Measurements from ENCODE around the gene SMG6.
"Not testable (repeated sequence)": the region's sequence is repeated elsewhere in the genome, so short reads cannot be mapped to it uniquely, and the experiment has no call there.

The SMG6 gene

GRCh38 chr17:2207815-2208515 is 95.6 kb downstream of the SMG6 start:
- in situ Hi-C loops (cut with HindIII; ENCODE audit: low sequenced_read_pairs): no loop called here

DNA sequence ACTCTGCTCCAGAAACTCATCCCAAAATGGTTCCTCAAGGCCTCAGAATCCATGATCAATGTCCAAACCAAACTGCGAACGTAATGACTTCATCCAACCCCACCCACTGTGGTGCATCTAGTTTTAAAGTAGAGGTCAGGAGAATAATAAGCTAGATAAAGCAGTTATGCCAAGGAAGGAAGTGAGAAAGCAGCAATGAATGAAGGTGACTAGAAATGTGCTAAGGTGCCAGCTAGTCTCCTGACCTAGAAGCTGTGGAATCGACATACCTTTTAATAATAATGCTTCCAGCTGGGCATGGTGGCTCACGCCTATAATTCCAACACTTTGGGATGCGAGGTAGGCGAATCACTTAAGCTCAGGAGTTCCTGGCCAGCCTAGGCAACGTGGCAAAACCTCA is 99.2 kb downstream of the SMG6 start:
- in situ Hi-C loops (cut with HindIII; ENCODE audit: low sequenced_read_pairs): no loop called here

DNA sequence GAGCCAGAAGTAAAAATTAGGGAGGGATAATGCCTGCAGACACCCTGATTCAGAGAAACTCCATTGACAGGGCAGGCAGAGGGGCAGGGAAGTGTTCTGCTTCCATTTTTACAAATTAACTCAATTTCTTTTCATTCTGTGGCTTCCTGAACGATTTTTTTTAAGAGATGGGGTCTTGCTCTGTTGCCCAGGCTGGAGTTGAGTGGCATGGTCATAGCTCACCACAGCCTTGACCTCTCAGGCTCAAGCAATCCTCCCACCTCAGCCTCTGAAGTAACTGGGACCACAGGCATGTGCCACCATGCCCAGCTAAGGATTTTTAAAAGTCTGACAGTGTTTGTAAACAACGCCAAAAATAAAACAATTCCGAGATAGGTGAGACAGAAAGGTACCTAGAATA is 99.8 kb downstream of the SMG6 start:
- in situ Hi-C loops (cut with HindIII; ENCODE audit: low sequenced_read_pairs): no loop called here

GRCh38 chr17:2202996-2203575 is 100.5 kb downstream of the SMG6 start:
- in situ Hi-C loops (cut with HindIII; ENCODE audit: low sequenced_read_pairs): no loop called here

- in situ Hi-C loops (cut with HindIII; ENCODE audit: low sequenced_read_pairs): no loop called here
Observed at GRCh38 chr17:2202302-2202995, 101.1 kb downstream of the SMG6 start.

- in situ Hi-C loops (cut with HindIII; ENCODE audit: low sequenced_read_pairs): not testable (repeated sequence)
Observed at GRCh38 chr17:2199386-2199785, 104.2 kb downstream of the SMG6 start.

DNA sequence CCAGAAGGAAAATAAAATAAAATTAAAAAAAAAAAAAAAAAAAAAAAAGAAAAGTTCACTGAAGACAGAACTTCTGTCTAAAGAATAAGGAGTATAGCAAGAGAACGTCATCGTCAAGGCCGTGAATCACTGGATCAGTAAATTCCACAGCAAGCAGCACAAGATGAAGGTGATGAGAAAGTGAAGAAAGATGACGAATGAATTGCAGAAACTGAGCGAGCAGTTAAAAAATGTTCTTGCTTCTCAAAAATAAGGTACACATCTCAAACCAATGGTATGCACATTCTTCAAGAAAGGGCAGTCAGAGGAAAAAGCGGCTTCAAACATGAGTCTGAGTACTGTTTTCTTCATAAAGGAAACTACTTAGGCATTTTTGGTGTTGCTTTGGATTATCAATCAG is 104.7 kb downstream of the SMG6 start:
- in situ Hi-C loops (cut with HindIII; ENCODE audit: low sequenced_read_pairs): no loop called here

DNA sequence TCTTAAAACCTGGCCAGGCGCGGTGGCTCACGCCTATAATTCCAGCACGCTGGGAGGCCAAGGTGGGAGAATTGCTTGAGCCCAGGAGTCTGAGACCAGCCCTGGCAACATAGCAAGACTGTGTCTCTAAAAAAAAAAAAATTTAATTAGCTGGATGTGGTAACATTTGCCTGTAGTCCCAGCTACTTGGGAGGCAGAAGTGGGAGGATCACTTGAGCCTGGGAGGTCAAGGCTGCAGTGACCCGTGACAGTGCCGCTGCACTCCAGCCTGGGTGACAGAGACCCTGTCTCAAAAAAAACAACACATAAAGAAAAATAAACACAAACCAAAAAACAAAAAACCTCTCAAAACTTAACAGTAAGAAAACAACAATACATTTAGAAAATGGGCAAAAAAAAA is 106.3 kb downstream of the SMG6 start:
- in situ Hi-C loops (cut with HindIII; ENCODE audit: low sequenced_read_pairs): no loop called here

- in situ Hi-C loops (cut with HindIII; ENCODE audit: low sequenced_read_pairs): no loop called here
Observed at GRCh38 chr17:2195729-2196128, 107.9 kb downstream of the SMG6 start.

GRCh38 chr17:2194889-2195335 is 108.7 kb downstream of the SMG6 start:
- in situ Hi-C loops (cut with HindIII; ENCODE audit: low sequenced_read_pairs): no loop called here

- in situ Hi-C loops (cut with HindIII; ENCODE audit: low sequenced_read_pairs): no loop called here
Observed at GRCh38 chr17:2192367-2193057, 111.1 kb downstream of the SMG6 start.

GRCh38 chr17:2191785-2192184 is 111.8 kb downstream of the SMG6 start:
- in situ Hi-C loops (cut with HindIII; ENCODE audit: low sequenced_read_pairs): no loop called here

GRCh38 chr17:2191227-2191626 is 112.4 kb downstream of the SMG6 start:
- in situ Hi-C loops (cut with HindIII; ENCODE audit: low sequenced_read_pairs): no loop called here

GRCh38 chr17:2190014-2190413 is 113.6 kb downstream of the SMG6 start:
- in situ Hi-C loops (cut with HindIII; ENCODE audit: low sequenced_read_pairs): no loop called here

GRCh38 chr17:2188971-2189630 is 114.5 kb downstream of the SMG6 start:
- in situ Hi-C loops (cut with HindIII; ENCODE audit: low sequenced_read_pairs): no loop called here

DNA sequence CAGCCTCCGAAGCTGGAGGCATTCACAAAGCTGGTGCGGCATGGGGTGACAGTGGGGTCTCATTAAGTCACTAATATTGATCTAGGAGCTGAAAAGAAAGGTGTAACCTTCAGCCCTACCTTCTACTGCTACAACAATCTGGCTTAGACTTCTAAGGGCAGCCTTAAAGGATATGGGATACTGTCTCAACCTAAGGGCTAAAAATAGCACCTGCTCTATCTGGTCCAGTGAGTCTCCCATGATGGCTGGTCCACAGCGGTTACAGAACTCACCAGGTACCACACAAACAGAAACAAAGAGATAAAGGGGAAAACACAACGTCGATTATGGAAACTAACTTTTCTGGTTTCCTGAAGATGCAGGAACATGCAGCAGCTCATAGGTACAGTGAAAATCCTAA is 115.8 kb downstream of the SMG6 start:
- in situ Hi-C loops (cut with HindIII; ENCODE audit: low sequenced_read_pairs): no loop called here

- in situ Hi-C loops (cut with HindIII; ENCODE audit: low sequenced_read_pairs): no loop called here
Observed at GRCh38 chr17:2186937-2187336, 116.6 kb downstream of the SMG6 start.

DNA sequence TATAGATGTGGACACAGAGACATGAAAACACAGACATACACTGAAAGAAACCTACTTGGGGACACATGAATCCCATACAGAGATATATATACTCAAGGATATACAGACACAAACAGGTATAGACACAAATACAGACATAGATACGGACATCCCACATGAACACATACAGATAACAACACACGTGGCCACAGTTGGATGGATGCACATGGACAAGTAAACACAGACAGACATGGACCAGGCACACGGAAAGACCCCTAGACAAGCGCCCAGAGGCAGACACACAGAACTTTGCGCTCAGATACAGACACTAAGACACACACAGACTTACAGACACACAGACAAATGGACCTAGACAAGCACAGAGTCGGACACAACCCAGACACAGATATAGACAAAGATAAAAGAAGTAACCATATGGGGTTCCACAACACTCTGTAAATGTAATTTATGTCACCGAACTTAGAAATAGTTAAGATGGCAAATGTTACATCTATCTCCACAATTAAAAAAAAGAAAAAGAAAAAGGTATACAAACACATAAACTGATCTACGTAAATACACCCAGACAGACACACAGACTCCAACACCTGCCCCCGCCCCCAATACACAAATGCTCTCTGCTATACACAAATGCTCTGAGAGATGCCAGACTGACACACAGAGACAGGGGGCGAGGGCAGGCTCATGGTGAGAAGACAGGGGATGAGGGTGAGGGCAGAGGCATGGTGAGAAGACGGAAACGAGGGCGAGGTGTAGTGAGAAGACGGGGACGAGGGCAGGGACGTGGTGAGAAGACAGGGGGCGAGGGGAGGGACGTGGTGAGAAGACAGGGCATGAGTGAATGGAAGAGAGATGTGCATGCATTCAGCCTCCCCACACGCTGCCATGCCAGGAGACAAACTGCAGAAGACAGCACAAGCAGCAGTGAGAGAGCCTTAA is 118.3 kb downstream of the SMG6 start:
- in situ Hi-C loops (cut with HindIII; ENCODE audit: low sequenced_read_pairs): no loop called here

- in situ Hi-C loops (cut with HindIII; ENCODE audit: low sequenced_read_pairs): no loop called here
Observed at GRCh38 chr17:2183346-2183745, 120.2 kb downstream of the SMG6 start.

GRCh38 chr17:2181897-2182448 is 121.6 kb downstream of the SMG6 start:
- in situ Hi-C loops (cut with HindIII; ENCODE audit: low sequenced_read_pairs): no loop called here

Measured in DLD1 (cell line).